ENCODE data around the gene NDN. TPM values are rescaled to one million over a fixed set of nuclear protein-coding genes. Genes with fewer than 3 reads are reported as not detected.

The NDN gene
- total RNA-seq, 1 donor from 2014 or later = 61.9 TPM

GRCh38 chr15:23642413-23643044, 44.6 kb downstream of the NDN start:
- peak; percentile 62 for DNase-seq (ENCODE audit: low spot score)

Other genes with a start within 250 kb of the NDN start
- gene GOLGA6L2, start 240.1 kb downstream of the NDN start, total RNA-seq = not detected
- gene MKRN3, start 121.6 kb downstream of the NDN start, total RNA-seq = not detected
- 0.40 TPM for gene MAGEL2, start 39.4 kb downstream of the NDN start, total RNA-seq